Panc1 (cell line): Measurements from ENCODE around the gene DNAL4. TPM values are rescaled to one million over a fixed set of nuclear protein-coding genes. Genes with fewer than 3 reads are reported as not detected.

ENCODE experiments used
- ATAC-seq: fragments of 200-7000 bp; cut with Tn5 transposase; 2 replicates; pipeline ENCODE4 v1.9.1; 2020; ENCODE audit warnings: mild to moderate bottlenecking, moderate library complexity
- BruUV-seq: library from RNA; stranded (reverse); fragments of 400-500 nt; replicated peaks from 2 replicates; lab custom pipeline; 2021; lab: Mats Ljungman, UMichigan
- CTCF ChIA-PET: fragments of 300-600 bp; sonication (Branson Sonifier 250); formaldehyde crosslinking; loops from one replicate; lab custom pipeline; 2022; ENCODE audit warnings: antibody characterized with exemption; lab: Charles Lee
- POLR2A ChIA-PET: fragments of 300-600 bp; sonication (Branson Sonifier 250); formaldehyde crosslinking; loops from one replicate; lab custom pipeline; 2022; ENCODE audit warnings: antibody characterized with exemption; lab: Charles Lee
- DNase-seq: peaks from one replicate; pipeline ENCODE4 v3.0.0-alpha.2; 2010; ENCODE audit warnings: low read depth, low spot score
- H3K27ac ChIP-seq: 2 replicates; pipeline ENCODE4 v1.5.1; 2011; ENCODE audit warnings: mild to moderate bottlenecking, low read length, inconsistent platforms
- H3K27me3 ChIP-seq: fragments of 200-500 bp; sonication (Bioruptor generic); 2 replicates; pipeline ENCODE4 v1.6.0; 2014; ENCODE audit warnings: low read length, inconsistent platforms; ENCODE audit not compliant: control insufficient read depth, insufficient read depth
- H3K36me3 ChIP-seq: fragments of 200-500 bp; sonication (Bioruptor generic); 2 replicates; pipeline ENCODE4 v1.5.1; 2014; ENCODE audit warnings: inconsistent platforms, mild to moderate bottlenecking, low read length, moderate library complexity; ENCODE audit not compliant: control insufficient read depth, insufficient read depth
- H3K4me1 ChIP-seq: 2 replicates; pipeline ENCODE4 v1.5.1; 2011; ENCODE audit warnings: inconsistent platforms, mild to moderate bottlenecking, low read length, moderate library complexity; ENCODE audit not compliant: control insufficient read depth, insufficient read depth
- H3K4me3 ChIP-seq, 2 experiments: 2 replicates each; pipeline ENCODE4 v1.5.1; 2011 to 2012; ENCODE audit warnings: low read depth in 2 of 2, low read length in 2 of 2, mild to moderate bottlenecking in 2 of 2, inconsistent platforms in 1 of 2, moderate library complexity in 1 of 2
- H3K9me3 ChIP-seq: fragments of 200-500 bp; sonication (Bioruptor generic); 2 replicates; pipeline ENCODE4 v1.5.1; 2014; ENCODE audit warnings: low read depth, mild to moderate bottlenecking, inconsistent platforms, low read length, moderate library complexity; ENCODE audit not compliant: control insufficient read depth, insufficient read depth
- POLR2AphosphoS5 ChIP-seq: IDR thresholded peaks from 2 replicates; pipeline ENCODE4 v1.6.1; 2012; ENCODE audit warnings: mild to moderate bottlenecking, low read depth, low read length, moderate library complexity
- REST ChIP-seq, 2 experiments: IDR thresholded peaks; 2 replicates each; pipeline ENCODE4 v1.6.1; 2011 to 2012; ENCODE audit warnings: low read depth in 2 of 2, control low read depth in 1 of 2, low read length in 1 of 2, mild to moderate bottlenecking in 1 of 2, moderate library complexity in 1 of 2; ENCODE audit not compliant: insufficient read depth in 1 of 2
- SIN3A ChIP-seq: IDR thresholded peaks from 2 replicates; pipeline ENCODE4 v1.6.1; 2012; ENCODE audit warnings: low read depth, mild to moderate bottlenecking, low read length, moderate library complexity, borderline replicate concordance; ENCODE audit not compliant: insufficient read depth
- TCF7L2 ChIP-seq: IDR thresholded peaks from 2 replicates; pipeline ENCODE4 v1.6.1; 2011; ENCODE audit warnings: mild to moderate bottlenecking, low read depth, low read length, inconsistent platforms
- in situ Hi-C: cut with HindIII; loops from 2 replicates; pipeline ENCODE4 v1.10.0; 2016; ENCODE audit warnings: low sequenced_read_pairs, low pct_unique_long_range_greater_than_20kb
- intact Hi-C: fragments of 100-400 bp; cut with micrococcal nuclease; formaldehyde crosslinking; loops from one replicate; pipeline ENCODE4 v1.10.0; 2022; ENCODE audit not compliant: unreplicated experiment
- total RNA-seq: library from RNA; stranded (reverse); gene quantifications from one replicate; pipeline ENCODE4 v1.2.1, GENCODE V29; 2021; ENCODE audit not compliant: unreplicated experiment
- TF ChIP-seq, protein P1 (sequence below): fragments of 450-650 bp; IDR thresholded peaks from 2 replicates; pipeline ENCODE4 v1.5.1; 2017; ENCODE audit warnings: mild to moderate bottlenecking

The DNAL4 gene
- total RNA-seq, 1 experiment from 2014 or later: 10.5 TPM

DNA sequence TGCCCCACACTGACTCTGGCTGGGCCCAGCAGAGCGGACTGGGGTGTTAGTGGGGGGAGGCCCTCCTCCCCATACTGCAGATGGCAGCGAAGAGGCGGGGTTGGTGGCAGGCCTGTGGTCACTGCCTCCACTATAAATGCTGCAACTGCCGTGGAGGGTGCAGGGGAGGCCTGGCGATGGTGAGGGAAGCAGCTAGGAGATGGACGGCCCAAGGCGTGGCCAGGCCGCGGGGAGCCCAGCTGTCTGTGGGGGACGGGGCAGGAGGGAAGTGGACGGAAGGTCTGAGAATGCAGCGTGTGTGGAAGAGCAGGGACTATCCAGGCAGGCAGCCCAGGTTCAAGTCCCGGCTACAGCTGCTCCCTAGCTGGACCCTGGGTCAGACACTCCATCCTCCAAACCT, 18.3 kb downstream of the DNAL4 start:
- TF ChIP-seq REST (IDR thresholded peaks at IDR 0.05; ENCODE audit: insufficient read depth in 1 of 2, low read depth in 2 of 2, low read length in 1 of 2): no peak
- TF ChIP-seq TCF7L2: no peak
- TF ChIP-seq POLR2AphosphoS5: no peak
- TF ChIP-seq SIN3A: no peak
- TF ChIP-seq, protein P1, sequence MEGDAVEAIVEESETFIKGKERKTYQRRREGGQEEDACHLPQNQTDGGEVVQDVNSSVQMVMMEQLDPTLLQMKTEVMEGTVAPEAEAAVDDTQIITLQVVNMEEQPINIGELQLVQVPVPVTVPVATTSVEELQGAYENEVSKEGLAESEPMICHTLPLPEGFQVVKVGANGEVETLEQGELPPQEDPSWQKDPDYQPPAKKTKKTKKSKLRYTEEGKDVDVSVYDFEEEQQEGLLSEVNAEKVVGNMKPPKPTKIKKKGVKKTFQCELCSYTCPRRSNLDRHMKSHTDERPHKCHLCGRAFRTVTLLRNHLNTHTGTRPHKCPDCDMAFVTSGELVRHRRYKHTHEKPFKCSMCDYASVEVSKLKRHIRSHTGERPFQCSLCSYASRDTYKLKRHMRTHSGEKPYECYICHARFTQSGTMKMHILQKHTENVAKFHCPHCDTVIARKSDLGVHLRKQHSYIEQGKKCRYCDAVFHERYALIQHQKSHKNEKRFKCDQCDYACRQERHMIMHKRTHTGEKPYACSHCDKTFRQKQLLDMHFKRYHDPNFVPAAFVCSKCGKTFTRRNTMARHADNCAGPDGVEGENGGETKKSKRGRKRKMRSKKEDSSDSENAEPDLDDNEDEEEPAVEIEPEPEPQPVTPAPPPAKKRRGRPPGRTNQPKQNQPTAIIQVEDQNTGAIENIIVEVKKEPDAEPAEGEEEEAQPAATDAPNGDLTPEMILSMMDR: no peak
- ATAC-seq: no peak

DNA sequence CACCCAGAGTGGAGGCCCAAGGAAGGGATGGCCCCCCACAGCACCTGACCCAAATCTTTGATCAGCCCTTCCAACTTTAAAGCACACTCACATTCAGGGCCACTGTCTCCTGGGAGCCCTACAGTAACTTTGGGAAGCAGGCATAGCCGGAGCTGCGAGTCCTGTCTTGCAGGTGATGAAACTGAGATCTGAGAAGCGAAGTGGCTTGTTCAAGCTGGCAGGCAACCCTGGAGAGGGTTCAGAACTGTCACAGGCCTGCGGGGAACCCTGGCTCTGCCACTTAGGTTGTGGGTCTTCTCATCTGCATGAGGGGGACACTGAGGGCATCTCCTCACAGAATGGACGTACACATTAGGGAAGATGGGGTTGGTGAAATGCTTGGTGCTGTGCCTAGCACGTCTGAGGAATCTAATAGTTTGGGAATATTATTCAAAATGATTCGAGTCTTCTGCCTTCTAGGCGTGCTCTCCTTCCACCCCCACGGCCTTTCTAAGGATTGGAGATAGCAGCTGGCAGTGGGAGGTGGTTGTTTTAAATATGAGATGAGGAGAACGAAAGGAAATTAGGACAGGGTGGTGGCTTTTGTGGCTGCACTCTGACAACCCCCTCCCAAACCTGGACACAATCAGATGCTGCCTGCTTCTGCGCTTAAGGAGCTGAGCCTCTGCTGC, 19.3 kb downstream of the DNAL4 start:
- CTCF ChIA-PET: no interaction called here
- POLR2A ChIA-PET: no interaction called here
- no peaks in the 10 kb centered on the region for H3K36me3 ChIP-seq

More for the DNA sequence above, 18.3 kb downstream of the DNAL4 start:
- CTCF ChIA-PET: no interaction called here
- H3K4me3 ChIP-seq: no peak overlapping the region
- no peak for DNase-seq
- H3K27me3 ChIP-seq: no peaks in the 10 kb centered on the region
- BruUV-seq: no TSS peak
- H3K4me1 ChIP-seq: no peaks in the 10 kb centered on the region
- POLR2A ChIA-PET: no interaction called here
- no peak overlapping the region for H3K27ac ChIP-seq
- H3K9me3 ChIP-seq: no peaks in the 10 kb centered on the region
- in situ Hi-C loops (no loop called here), intact Hi-C loops (no loop called here)
- H3K36me3 ChIP-seq: no peaks in the 10 kb centered on the region

More for the DNA sequence above, 19.3 kb downstream of the DNAL4 start:
- no TSS peak for BruUV-seq
- H3K9me3 ChIP-seq: no peaks in the 10 kb centered on the region
- DNase-seq: no peak
- H3K4me1 ChIP-seq: no peaks in the 10 kb centered on the region
- in situ Hi-C loops: no loop called here
- intact Hi-C loops: no loop called here
- H3K27me3 ChIP-seq: no peaks in the 10 kb centered on the region
- no peak overlapping the region for H3K27ac ChIP-seq
- no peak for TF ChIP-seq REST (IDR thresholded peaks at IDR 0.05; ENCODE audit: insufficient read depth in 1 of 2, low read depth in 2 of 2, low read length in 1 of 2)
- no peak for TF ChIP-seq SIN3A
- no peak overlapping the region for H3K4me3 ChIP-seq
- ATAC-seq: no peak
